HL-60/S4 (cell line): Measurements from ENCODE around the gene TXNDC17.
"Not testable (repeated sequence)": the region's sequence is repeated elsewhere in the genome, so short reads cannot be mapped to it uniquely, and the experiment has no call there.

Experiments used
- in situ Hi-C: fragments of 300-500 bp; cut with MboI; formaldehyde crosslinking; loops from 2 replicates; pipeline ENCODE4 v1.14.3; 2022; ENCODE audit warnings: low sequenced_read_pairs

Gene TXNDC17

GRCh38 chr17:6636616-6637457 is 4.0 kb upstream of the TXNDC17 start:
- in situ Hi-C loops: no loop called here

GRCh38 chr17:6637458-6637840 is 3.4 kb upstream of the TXNDC17 start:
- in situ Hi-C loops: no loop called here

- in situ Hi-C loops: no loop called here
These were observed 2.6 kb upstream of the TXNDC17 start for GRCh38 chr17:6638046-6638908.

- in situ Hi-C loops: no loop called here
These were observed 1.8 kb upstream of the TXNDC17 start for GRCh38 chr17:6639014-6639585.

- in situ Hi-C loops: no loop called here
These were observed 999 bp upstream of the TXNDC17 start for GRCh38 chr17:6639586-6640535.

- in situ Hi-C loops: no loop called here
These were observed 495 bp downstream of the TXNDC17 start for GRCh38 chr17:6641247-6641863.

GRCh38 chr17:6642592-6642991 is 1.7 kb downstream of the TXNDC17 start:
- in situ Hi-C loops: no loop called here

GRCh38 chr17:6643451-6644125 is 2.7 kb downstream of the TXNDC17 start:
- in situ Hi-C loops: no loop called here

GRCh38 chr17:6648181-6648580 is 7.3 kb downstream of the TXNDC17 start:
- in situ Hi-C loops: no loop called here

GRCh38 chr17:6651354-6651918 is 10.6 kb downstream of the TXNDC17 start, which contains the start of the genes C17orf100 and MED31:
C17orf100 (plus strand) TSS chr17:6651762; CDS start chr17:6651914, 152 bp downstream.
MED31 (minus strand) TSS chr17:6651605; CDS start chr17:6651528, 77 bp downstream.
- in situ Hi-C loops: no loop called here

GRCh38 chr17:6651919-6652452 is 11.1 kb downstream of the TXNDC17 start:
- in situ Hi-C loops: no loop called here

- in situ Hi-C loops: no loop called here
These were observed 14.2 kb downstream of the TXNDC17 start for GRCh38 chr17:6654841-6655731.

GRCh38 chr17:6655732-6656361 is 15.0 kb downstream of the TXNDC17 start:
- in situ Hi-C loops: not testable (repeated sequence)

- in situ Hi-C loops: not testable (repeated sequence)
These were observed 16.2 kb downstream of the TXNDC17 start for GRCh38 chr17:6656797-6657632.

GRCh38 chr17:6657633-6658287 is 16.9 kb downstream of the TXNDC17 start:
- in situ Hi-C loops: no loop called here

GRCh38 chr17:6658411-6658810 is 17.6 kb downstream of the TXNDC17 start:
- in situ Hi-C loops: not testable (repeated sequence)
